Measurements from ENCODE around the gene OBSCN. TPM values are rescaled to one million over a fixed set of nuclear protein-coding genes. Genes with fewer than 3 reads are reported as not detected.

The OBSCN gene
- total RNA-seq, 1 donor from 2014 or later, result 10.2 TPM

- Mint-ChIP-seq H3K27me3 (ENCODE audit: low read depth) (no peaks in the 10 kb centered on the region), H3K9me3 (ENCODE audit: low read depth) (no peaks in the 10 kb centered on the region), H3K27ac (ENCODE audit: unreplicated experiment) (no peak overlapping the region), H3K4me1 (ENCODE audit: low read depth) (no peaks in the 10 kb centered on the region), H3K36me3 (ENCODE audit: low read depth) (no peaks in the 10 kb centered on the region), H3K4me3 (ENCODE audit: unreplicated experiment) (no peak overlapping the region)
- peak; percentile 94 for DNase-seq (ENCODE audit: low spot score)
- TF ChIP-seq, protein P1, sequence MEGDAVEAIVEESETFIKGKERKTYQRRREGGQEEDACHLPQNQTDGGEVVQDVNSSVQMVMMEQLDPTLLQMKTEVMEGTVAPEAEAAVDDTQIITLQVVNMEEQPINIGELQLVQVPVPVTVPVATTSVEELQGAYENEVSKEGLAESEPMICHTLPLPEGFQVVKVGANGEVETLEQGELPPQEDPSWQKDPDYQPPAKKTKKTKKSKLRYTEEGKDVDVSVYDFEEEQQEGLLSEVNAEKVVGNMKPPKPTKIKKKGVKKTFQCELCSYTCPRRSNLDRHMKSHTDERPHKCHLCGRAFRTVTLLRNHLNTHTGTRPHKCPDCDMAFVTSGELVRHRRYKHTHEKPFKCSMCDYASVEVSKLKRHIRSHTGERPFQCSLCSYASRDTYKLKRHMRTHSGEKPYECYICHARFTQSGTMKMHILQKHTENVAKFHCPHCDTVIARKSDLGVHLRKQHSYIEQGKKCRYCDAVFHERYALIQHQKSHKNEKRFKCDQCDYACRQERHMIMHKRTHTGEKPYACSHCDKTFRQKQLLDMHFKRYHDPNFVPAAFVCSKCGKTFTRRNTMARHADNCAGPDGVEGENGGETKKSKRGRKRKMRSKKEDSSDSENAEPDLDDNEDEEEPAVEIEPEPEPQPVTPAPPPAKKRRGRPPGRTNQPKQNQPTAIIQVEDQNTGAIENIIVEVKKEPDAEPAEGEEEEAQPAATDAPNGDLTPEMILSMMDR (IDR thresholded peaks at IDR 0.05), result no peak
Measured at GRCh38 chr1:228285661-228286504, 78.0 kb downstream of the OBSCN start.

GRCh38 chr1:228286505-228287417, 78.9 kb downstream of the OBSCN start:
- Mint-ChIP-seq H3K27ac (ENCODE audit: unreplicated experiment) (no peak overlapping the region), H3K4me1 (ENCODE audit: low read depth) (no peaks in the 10 kb centered on the region), H3K9me3 (ENCODE audit: low read depth) (no peaks in the 10 kb centered on the region), H3K36me3 (ENCODE audit: low read depth) (no peaks in the 10 kb centered on the region), H3K27me3 (ENCODE audit: low read depth) (no peaks in the 10 kb centered on the region), H3K4me3 (ENCODE audit: unreplicated experiment) (no peak overlapping the region)
- TF ChIP-seq, protein P1 (IDR thresholded peaks at IDR 0.05), result no peak
- DNase-seq (ENCODE audit: low spot score), result peak; percentile 93

DNA sequence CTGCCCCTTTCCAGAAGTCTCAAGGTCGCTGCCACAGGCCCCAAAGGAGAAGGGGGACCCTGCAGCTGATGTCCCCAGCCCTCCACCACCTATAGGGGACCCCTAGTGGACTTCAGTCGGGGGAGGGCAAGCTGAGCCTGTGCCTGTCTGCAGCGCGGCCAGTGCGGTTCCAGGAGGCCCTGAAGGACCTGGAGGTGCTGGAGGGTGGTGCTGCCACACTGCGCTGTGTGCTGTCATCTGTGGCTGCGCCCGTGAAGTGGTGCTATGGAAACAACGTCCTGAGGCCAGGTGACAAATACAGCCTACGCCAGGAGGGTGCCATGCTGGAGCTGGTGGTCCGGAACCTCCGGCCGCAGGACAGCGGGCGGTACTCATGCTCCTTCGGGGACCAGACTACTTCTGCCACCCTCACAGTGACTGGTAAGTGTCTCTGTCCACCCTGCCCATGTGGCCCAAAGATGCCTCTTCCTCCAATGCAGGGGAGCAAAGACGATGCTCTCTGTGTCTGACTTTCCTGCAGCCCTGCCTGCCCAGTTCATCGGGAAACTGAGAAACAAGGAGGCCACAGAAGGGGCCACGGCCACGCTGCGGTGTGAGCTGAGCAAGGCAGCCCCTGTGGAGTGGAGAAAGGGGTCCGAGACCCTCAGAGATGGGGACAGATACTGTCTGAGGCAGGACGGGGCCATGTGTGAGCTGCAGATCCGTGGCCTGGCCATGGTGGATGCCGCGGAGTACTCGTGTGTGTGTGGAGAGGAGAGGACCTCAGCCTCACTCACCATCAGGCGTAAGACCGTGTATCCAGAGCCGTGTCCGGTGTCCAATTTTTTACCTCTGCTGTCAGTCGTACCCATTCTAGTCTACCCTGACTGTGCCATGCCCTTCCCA, 79.9 kb downstream of the OBSCN start:
- Mint-ChIP-seq H3K27me3 (ENCODE audit: low read depth) (no peaks in the 10 kb centered on the region), H3K27ac (ENCODE audit: unreplicated experiment) (no peak overlapping the region), H3K4me3 (ENCODE audit: unreplicated experiment) (no peak overlapping the region), H3K36me3 (ENCODE audit: low read depth) (no peaks in the 10 kb centered on the region), H3K9me3 (ENCODE audit: low read depth) (no peaks in the 10 kb centered on the region), H3K4me1 (ENCODE audit: low read depth) (no peaks in the 10 kb centered on the region)
- DNase-seq (ENCODE audit: low spot score), result no peak
- TF ChIP-seq, protein P1 (IDR thresholded peaks at IDR 0.05), result no peak

- no peaks in the 10 kb centered on the region for H3K36me3 Mint-ChIP-seq (ENCODE audit: low read depth)
- H3K4me1 Mint-ChIP-seq (ENCODE audit: low read depth), result no peaks in the 10 kb centered on the region
- no peaks in the 10 kb centered on the region for H3K27me3 Mint-ChIP-seq (ENCODE audit: low read depth)
- no peaks in the 10 kb centered on the region for H3K9me3 Mint-ChIP-seq (ENCODE audit: low read depth)
- TF ChIP-seq, protein P1 (IDR thresholded peaks at IDR 0.05), result no peak
- no peak overlapping the region for H3K27ac Mint-ChIP-seq (ENCODE audit: unreplicated experiment)
- no peak for DNase-seq (ENCODE audit: low spot score)
- no peak overlapping the region for H3K4me3 Mint-ChIP-seq (ENCODE audit: unreplicated experiment)
Measured at GRCh38 chr1:228288536-228289238, 80.8 kb downstream of the OBSCN start.
